ENCODE data around the gene CBX4. TPM values are rescaled to one million over a fixed set of nuclear protein-coding genes. Genes with fewer than 3 reads are reported as not detected.
A peak's percentile ranks its signal among the peaks of the same experiment; 100 is the strongest.

Gene CBX4
- total and polyA plus RNA-seq, 2 of the 13 experiments (the other 11 are each of a cell fraction or from before 2014, with no cell fraction given): 25.8 to 50.8 TPM

DNA sequence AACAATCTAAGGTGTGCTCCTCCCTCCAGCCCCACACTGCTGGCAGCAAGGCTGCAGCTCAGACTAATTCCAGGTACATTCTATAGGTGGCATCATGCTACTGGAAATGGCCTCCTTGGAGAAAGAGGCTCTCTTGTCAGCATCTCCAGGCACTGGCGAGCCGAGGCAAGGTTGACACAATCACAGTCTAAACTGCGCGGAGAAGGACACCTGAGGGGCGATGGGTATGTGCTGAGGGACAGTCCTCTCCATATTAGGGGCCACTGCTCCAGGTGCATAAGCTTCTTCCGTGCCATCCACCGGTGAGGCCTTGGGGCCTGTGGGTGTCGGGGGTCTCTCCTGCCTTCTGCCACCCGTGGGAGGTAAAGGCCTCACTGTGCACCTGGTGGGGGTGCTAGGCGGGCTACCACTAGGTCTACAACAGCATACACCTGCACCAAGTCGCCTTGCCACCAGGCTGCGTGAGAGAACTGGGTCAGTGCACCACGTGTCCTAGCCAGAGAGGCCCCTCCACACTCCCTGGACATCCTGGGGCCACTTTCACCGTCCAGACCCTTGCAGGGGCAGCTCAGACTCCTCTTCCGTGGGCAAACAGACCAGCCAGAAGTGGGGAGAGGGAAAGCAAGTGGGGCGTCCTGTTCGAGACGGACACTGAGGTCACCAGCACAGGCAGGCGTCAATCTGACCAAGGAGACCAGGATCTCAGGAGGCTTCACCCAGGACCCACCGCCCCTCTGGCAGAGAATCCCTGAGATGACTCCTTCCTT, 30.3 kb downstream of the CBX4 start (continued):
- TF ChIP-seq SP1 (IDR thresholded peaks at IDR 0.05) (no peak), SP1 (CRISPR knock-in tag; IDR thresholded peaks at IDR 0.05) (no peak), ZNF883 (CRISPR knock-in tag; IDR thresholded peaks at IDR 0.05; ENCODE audit: not compliant biosample characterization) (no peak), HMG20B (CRISPR knock-in tag; conservative IDR thresholded peaks at IDR 0.05) (no peak), ZNF710 (CRISPR knock-in tag; IDR thresholded peaks at IDR 0.05; ENCODE audit: borderline replicate concordance) (no peak; the same call in 1 of the 2 replicates), NFYB (CRISPR knock-in tag; IDR thresholded peaks at IDR 0.05) (no peak)
- TF ChIP-seq, protein P1, sequence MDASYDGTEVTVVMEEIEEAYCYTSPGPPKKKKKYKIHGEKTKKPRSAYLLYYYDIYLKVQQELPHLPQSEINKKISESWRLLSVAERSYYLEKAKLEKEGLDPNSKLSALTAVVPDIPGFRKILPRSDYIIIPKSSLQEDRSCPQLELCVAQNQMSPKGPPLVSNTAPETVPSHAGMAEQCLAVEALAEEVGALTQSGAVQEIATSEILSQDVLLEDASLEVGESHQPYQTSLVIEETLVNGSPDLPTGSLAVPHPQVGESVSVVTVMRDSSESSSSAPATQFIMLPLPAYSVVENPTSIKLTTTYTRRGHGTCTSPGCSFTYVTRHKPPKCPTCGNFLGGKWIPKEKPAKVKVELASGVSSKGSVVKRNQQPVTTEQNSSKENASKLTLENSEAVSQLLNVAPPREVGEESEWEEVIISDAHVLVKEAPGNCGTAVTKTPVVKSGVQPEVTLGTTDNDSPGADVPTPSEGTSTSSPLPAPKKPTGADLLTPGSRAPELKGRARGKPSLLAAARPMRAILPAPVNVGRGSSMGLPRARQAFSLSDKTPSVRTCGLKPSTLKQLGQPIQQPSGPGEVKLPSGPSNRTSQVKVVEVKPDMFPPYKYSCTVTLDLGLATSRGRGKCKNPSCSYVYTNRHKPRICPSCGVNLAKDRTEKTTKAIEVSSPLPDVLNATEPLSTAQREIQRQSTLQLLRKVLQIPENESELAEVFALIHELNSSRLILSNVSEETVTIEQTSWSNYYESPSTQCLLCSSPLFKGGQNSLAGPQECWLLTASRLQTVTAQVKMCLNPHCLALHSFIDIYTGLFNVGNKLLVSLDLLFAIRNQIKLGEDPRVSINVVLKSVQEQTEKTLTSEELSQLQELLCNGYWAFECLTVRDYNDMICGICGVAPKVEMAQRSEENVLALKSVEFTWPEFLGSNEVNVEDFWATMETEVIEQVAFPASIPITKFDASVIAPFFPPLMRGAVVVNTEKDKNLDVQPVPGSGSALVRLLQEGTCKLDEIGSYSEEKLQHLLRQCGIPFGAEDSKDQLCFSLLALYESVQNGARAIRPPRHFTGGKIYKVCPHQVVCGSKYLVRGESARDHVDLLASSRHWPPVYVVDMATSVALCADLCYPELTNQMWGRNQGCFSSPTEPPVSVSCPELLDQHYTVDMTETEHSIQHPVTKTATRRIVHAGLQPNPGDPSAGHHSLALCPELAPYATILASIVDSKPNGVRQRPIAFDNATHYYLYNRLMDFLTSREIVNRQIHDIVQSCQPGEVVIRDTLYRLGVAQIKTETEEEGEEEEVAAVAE (CRISPR knock-in tag; IDR thresholded peaks at IDR 0.05; ENCODE audit: borderline replicate concordance): peak; percentile 33; the same call in 1 of the 2 replicates
